PC-9 (cell line): ENCODE results near the gene ABHD5.

Source experiments
- EZH2 ChIP-seq: fragments of 200-600 bp; sonication (generic); IDR thresholded peaks from 2 replicates; pipeline ENCODE4 v1.8.0; 2017; ENCODE audit warnings: antibody characterized with exemption, low read depth
- TF ChIP-seq, protein P1 (sequence below): fragments of 200-600 bp; sonication (generic); conservative IDR thresholded peaks from 2 replicates; pipeline ENCODE4 v1.6.1; 2017; ENCODE audit warnings: mixed run types, antibody characterized with exemption, mild to moderate bottlenecking, moderate library complexity

DNA sequence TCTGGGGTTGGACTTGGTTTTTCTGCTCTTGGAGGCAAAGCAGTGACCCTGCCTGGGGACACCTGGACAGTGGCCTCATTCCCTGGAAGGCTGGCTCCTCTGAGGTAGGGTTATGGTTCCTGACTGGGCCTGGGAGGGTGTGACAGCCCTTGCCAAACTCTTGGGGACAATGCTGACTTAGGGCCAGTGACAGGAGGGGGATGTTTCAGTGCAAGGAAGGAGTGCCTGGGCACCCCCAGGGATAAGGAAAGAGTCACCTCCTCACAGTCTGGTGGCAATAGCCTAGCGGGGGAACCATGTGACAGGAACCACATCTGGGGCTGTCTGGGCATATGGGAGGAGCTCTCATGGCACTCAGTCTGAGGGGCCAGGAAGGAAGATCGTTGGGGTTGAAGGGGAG lies 91.8 kb downstream of the ABHD5 start:
- TF ChIP-seq, protein P1, sequence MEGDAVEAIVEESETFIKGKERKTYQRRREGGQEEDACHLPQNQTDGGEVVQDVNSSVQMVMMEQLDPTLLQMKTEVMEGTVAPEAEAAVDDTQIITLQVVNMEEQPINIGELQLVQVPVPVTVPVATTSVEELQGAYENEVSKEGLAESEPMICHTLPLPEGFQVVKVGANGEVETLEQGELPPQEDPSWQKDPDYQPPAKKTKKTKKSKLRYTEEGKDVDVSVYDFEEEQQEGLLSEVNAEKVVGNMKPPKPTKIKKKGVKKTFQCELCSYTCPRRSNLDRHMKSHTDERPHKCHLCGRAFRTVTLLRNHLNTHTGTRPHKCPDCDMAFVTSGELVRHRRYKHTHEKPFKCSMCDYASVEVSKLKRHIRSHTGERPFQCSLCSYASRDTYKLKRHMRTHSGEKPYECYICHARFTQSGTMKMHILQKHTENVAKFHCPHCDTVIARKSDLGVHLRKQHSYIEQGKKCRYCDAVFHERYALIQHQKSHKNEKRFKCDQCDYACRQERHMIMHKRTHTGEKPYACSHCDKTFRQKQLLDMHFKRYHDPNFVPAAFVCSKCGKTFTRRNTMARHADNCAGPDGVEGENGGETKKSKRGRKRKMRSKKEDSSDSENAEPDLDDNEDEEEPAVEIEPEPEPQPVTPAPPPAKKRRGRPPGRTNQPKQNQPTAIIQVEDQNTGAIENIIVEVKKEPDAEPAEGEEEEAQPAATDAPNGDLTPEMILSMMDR = no peak
- TF ChIP-seq EZH2 = no peak
